MCF 10A (cell line): ENCODE measurements around the gene DCDC2. TPM values are rescaled to one million over a fixed set of nuclear protein-coding genes. Genes with fewer than 3 reads are reported as not detected.
A peak's percentile ranks its signal among the peaks of the same experiment; 100 is the strongest.
"Not testable (repeated sequence)": the region's sequence is repeated elsewhere in the genome, so short reads cannot be mapped to it uniquely, and the experiment has no call there.

Experiments
- BruUV-seq: library from RNA; stranded (reverse); fragments of 400-500 nt; replicated peaks from 2 replicates; lab custom pipeline; 2021; lab: Mats Ljungman, UMichigan
- CTCF ChIA-PET: fragments of 300-600 bp; sonication (Branson Sonifier 250); formaldehyde crosslinking; extraction: SDS; loops from one replicate; lab custom pipeline; 2021; ENCODE audit warnings: antibody characterized with exemption, inconsistent platforms; lab: Yijun Ruan, JAX
- POLR2A ChIA-PET: fragments of 300-600, 350-650 bp; sonication (Branson Sonifier 250); formaldehyde crosslinking; extraction: SDS; loops from one replicate; lab custom pipeline; 2020; ENCODE audit warnings: antibody characterized with exemption, inconsistent platforms; lab: Yijun Ruan, JAX
- DNase-seq: peaks from one replicate; pipeline ENCODE4 v3.0.0-alpha.2; 2018; ENCODE audit not compliant: unreplicated experiment
- H3K27ac Mint-ChIP-seq: one replicate; pipeline ENCODE4 v1.8.0; 2022; ENCODE audit warnings: mild to moderate bottlenecking, low read depth, mixed read lengths; ENCODE audit not compliant: unreplicated experiment
- H3K27me3 Mint-ChIP-seq: one replicate; pipeline ENCODE4 v1.8.0; 2022; ENCODE audit warnings: mixed read lengths; ENCODE audit not compliant: insufficient read depth, unreplicated experiment
- H3K36me3 Mint-ChIP-seq: one replicate; pipeline ENCODE4 v1.8.0; 2022; ENCODE audit warnings: mild to moderate bottlenecking, moderate library complexity, mixed read lengths; ENCODE audit not compliant: insufficient read depth, unreplicated experiment
- H3K4me1 Mint-ChIP-seq: one replicate; pipeline ENCODE4 v1.8.0; 2022; ENCODE audit warnings: mixed read lengths; ENCODE audit not compliant: insufficient read depth, unreplicated experiment
- H3K4me3 Mint-ChIP-seq: one replicate; pipeline ENCODE4 v1.8.0; 2022; ENCODE audit warnings: mild to moderate bottlenecking, moderate library complexity, mixed read lengths; ENCODE audit not compliant: unreplicated experiment
- H3K9me3 Mint-ChIP-seq: one replicate; pipeline ENCODE4 v1.8.0; 2022; ENCODE audit warnings: mixed read lengths; ENCODE audit not compliant: unreplicated experiment
- intact Hi-C: fragments of 100-400 bp; cut with micrococcal nuclease; formaldehyde crosslinking; loops from 2 replicates; pipeline ENCODE4 v1.14.1; 2022
- total RNA-seq: library from RNA; stranded (reverse); gene quantifications from 2 replicates; pipeline ENCODE4 v1.2.3, GENCODE V29; 2022
- TF ChIP-seq, protein P1 (sequence below): fragments of 200-600 bp; IDR thresholded peaks from one replicate; pipeline ENCODE4 v1.8.0; 2022; ENCODE audit warnings: antibody characterized with exemption, mild to moderate bottlenecking; ENCODE audit not compliant: unreplicated experiment

DCDC2 gene
- total RNA-seq, 1 experiment from 2014 or later = not detected

- intact Hi-C loops = loop anchor here (1.0 to 2.0 kb wide), 2 partner anchors 70 to 141 kb away; no protein-coding TSS in a partner anchor
- TF ChIP-seq, protein P1, sequence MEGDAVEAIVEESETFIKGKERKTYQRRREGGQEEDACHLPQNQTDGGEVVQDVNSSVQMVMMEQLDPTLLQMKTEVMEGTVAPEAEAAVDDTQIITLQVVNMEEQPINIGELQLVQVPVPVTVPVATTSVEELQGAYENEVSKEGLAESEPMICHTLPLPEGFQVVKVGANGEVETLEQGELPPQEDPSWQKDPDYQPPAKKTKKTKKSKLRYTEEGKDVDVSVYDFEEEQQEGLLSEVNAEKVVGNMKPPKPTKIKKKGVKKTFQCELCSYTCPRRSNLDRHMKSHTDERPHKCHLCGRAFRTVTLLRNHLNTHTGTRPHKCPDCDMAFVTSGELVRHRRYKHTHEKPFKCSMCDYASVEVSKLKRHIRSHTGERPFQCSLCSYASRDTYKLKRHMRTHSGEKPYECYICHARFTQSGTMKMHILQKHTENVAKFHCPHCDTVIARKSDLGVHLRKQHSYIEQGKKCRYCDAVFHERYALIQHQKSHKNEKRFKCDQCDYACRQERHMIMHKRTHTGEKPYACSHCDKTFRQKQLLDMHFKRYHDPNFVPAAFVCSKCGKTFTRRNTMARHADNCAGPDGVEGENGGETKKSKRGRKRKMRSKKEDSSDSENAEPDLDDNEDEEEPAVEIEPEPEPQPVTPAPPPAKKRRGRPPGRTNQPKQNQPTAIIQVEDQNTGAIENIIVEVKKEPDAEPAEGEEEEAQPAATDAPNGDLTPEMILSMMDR = peak; percentile 65
- no peak overlapping the region for H3K27ac Mint-ChIP-seq
These were observed 152.8 kb downstream of the DCDC2 start for GRCh38 chr6:24205020-24205492.

DNA sequence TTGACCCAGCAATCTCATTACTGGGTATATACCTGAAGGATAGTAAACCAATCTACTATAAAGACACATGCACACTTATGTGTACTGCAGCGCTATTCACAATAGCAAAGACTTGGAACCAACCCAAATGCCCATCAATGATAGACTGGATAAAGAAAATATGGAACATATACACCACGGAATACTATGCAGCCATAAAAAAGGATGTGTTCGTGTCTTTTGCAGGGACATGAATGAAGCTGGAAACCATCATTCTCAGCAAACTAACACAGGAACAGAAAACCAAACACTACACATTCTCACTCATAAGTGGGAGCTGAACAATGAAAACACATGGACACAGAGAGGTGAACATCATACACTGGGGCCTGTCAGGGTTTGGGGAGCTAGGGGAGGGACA, 153.7 kb downstream of the DCDC2 start:
- H3K36me3 Mint-ChIP-seq, BruUV-seq, DNase-seq, H3K4me3 Mint-ChIP-seq, H3K27ac Mint-ChIP-seq, H3K9me3 Mint-ChIP-seq, POLR2A ChIA-PET, H3K4me1 Mint-ChIP-seq: not testable (repeated sequence)
- peaks cover 13% of the 10 kb centered on the region for H3K27me3 Mint-ChIP-seq
- intact Hi-C loops = loop anchor here (2.0 kb wide), 1 partner anchor 71 kb away; no protein-coding TSS in a partner anchor
- CTCF ChIA-PET = interaction anchor here (0.6 to 1.7 kb wide), 6 partner anchors 12 to 1241 kb away, joined by 3 to 8 read pairs (median 3); no protein-coding TSS in a partner anchor

More at GRCh38 chr6:24205020-24205492, 152.8 kb downstream of the DCDC2 start:
- peaks cover 8% of the 10 kb centered on the region for H3K9me3 Mint-ChIP-seq
- H3K27me3 Mint-ChIP-seq = peaks cover 4% of the 10 kb centered on the region
- BruUV-seq = no TSS peak
- DNase-seq = peak; percentile 61
- no peaks in the 10 kb centered on the region for H3K4me1 Mint-ChIP-seq
- POLR2A ChIA-PET = no interaction called here
- CTCF ChIA-PET = interaction anchor here (0.6 to 1.7 kb wide), 11 partner anchors 8 to 779 kb away, joined by 3 to 8 read pairs (median 3); no protein-coding TSS in a partner anchor
- no peak overlapping the region for H3K4me3 Mint-ChIP-seq
- no peaks in the 10 kb centered on the region for H3K36me3 Mint-ChIP-seq

DNA sequence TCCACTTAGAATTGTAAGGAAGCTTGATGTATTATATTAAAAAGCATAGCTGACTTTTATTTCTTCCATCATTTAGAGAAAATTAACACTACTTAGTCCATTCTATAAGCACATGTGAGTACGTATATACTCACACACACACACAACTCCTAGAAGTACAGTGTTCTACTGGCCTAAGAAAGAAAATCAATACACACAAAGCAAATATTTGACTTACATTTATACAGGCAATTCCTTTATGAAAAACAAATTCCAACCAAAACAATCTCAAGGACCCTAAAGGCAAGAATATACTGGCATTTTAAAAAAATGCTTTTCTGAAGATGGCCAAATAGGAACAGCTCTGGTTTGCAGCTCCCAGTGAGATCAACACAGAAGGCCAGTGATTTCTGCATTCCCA, 160.0 kb downstream of the DCDC2 start:
- no peak overlapping the region for H3K4me3 Mint-ChIP-seq
- TF ChIP-seq, protein P1 = no peak
- intact Hi-C loops = no loop called here
- ChIA-PET POLR2A (interaction anchor here (0.7 kb wide), 1 partner anchor 53 kb away, joined by 3 read pairs; no protein-coding TSS in a partner anchor), CTCF (interaction anchor here (0.6 kb wide), 1 partner anchor 808 kb away, joined by 3 read pairs; no protein-coding TSS in a partner anchor)
- H3K4me1 Mint-ChIP-seq = no peaks in the 10 kb centered on the region
- H3K27me3 Mint-ChIP-seq = peaks cover 20% of the 10 kb centered on the region
- BruUV-seq = no TSS peak
- no peak for DNase-seq
- peaks cover 8% of the 10 kb centered on the region for H3K9me3 Mint-ChIP-seq
- no peak overlapping the region for H3K27ac Mint-ChIP-seq
- no peaks in the 10 kb centered on the region for H3K36me3 Mint-ChIP-seq

DNA sequence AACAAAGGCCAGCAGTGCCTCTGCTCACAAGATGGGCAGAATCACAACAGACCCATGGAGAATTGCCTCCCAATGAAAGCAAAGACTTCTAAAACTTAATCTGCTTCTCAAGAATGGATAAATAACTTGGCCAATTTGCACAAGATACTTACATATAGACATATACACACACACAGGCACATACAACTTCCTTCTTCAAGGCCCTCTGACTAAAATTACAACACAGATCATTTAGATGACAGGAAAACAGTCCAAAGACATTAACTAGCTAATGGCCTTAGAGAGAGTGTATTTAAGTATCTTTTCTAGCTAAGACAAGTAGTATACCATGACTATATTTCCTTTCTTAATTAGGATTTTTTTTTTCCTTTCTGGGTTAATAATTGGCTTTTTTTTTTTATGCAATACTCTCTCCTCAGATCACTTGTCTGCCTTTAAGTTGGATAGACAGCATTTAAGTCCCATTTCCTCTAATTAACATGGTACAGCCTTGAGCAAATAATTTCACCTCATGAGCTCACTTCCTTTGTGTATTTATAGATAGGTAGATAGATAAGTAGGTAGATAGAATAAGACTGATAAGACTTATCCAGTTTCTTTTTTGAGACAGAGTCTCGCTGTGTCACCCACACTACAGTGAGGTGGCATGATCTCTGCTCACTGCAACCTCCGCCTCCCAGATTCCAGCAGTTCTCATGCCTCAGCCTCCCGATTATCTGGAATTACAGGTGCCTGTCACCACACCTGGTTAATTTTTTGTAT, 161.8 kb downstream of the DCDC2 start:
- H3K4me1 Mint-ChIP-seq = no peaks in the 10 kb centered on the region
- no peaks in the 10 kb centered on the region for H3K36me3 Mint-ChIP-seq
- POLR2A ChIA-PET = no interaction called here
- H3K27me3 Mint-ChIP-seq = peaks cover 39% of the 10 kb centered on the region
- H3K27ac Mint-ChIP-seq = no peak overlapping the region
- TF ChIP-seq, protein P1 = no peak
- BruUV-seq = no TSS peak
- peaks cover 5% of the 10 kb centered on the region for H3K9me3 Mint-ChIP-seq
- no peak overlapping the region for H3K4me3 Mint-ChIP-seq
- intact Hi-C loops = no loop called here
- no peak for DNase-seq
- CTCF ChIA-PET = interaction anchor here (0.6 to 0.7 kb wide), 3 partner anchors 193 to 654 kb away, joined by 3 to 4 read pairs (median 3); no protein-coding TSS in a partner anchor
